K562 (cell line): ENCODE results near the gene MAPT. TPM values are rescaled to one million over a fixed set of nuclear protein-coding genes. Genes with fewer than 3 reads are reported as not detected.

Experiments
- ATAC-seq: fragments of 200-7000 bp; cut with Tn5 transposase; 3 replicates; pipeline ENCODE4 v1.9.1; 2020; ENCODE audit warnings: moderate library complexity
- BruUV-seq: library from RNA; stranded (reverse); fragments of 400-500 nt; replicated peaks from 2 replicates; lab custom pipeline; 2021; lab: Mats Ljungman, UMichigan
- CTCF ChIA-PET: fragments of 300-600 bp; formaldehyde crosslinking; extraction: SDS; loops from one replicate; lab custom pipeline; 2021; ENCODE audit warnings: low intra/inter-chr PET ratio; lab: Yijun Ruan, JAX
- POLR2A ChIA-PET: fragments of 300-600, 350-650 bp; sonication (Branson Sonifier 250); formaldehyde crosslinking; extraction: SDS; loops from one replicate; lab custom pipeline; 2021; ENCODE audit warnings: antibody characterized with exemption, inconsistent platforms; lab: Yijun Ruan, JAX
- DNase-seq, 4 experiments: peaks; one replicate each; pipeline versions ENCODE4 v3.0.0 to v3.0.0-alpha.2; 2011 to 2018; ENCODE audit warnings: low spot score in 3 of 4, mixed read lengths in 3 of 4; ENCODE audit errors: extremely low read depth in 1 of 4
- FAIRE-seq: peaks from 2 replicates; lab custom pipeline; 2011; peaks lifted over from hg19 to GRCh38; lab: Jason Lieb, UNC
- H2AFZ ChIP-seq: 2 replicates; pipeline ENCODE4 v1.6.0; 2011; ENCODE audit warnings: low read depth, low read length, control low read depth, inconsistent platforms
- H3K27ac ChIP-seq: fragments of 200-600 bp; 3 replicates; pipeline ENCODE4 v1.8.0; 2011; ENCODE audit warnings: low read depth, mild to moderate bottlenecking, control low read depth, inconsistent platforms, low read length, moderate library complexity, mixed read lengths; ENCODE audit errors: extremely low read depth
- H3K27me3 ChIP-seq, 2 experiments: fragments of 300-600 bp in 1 of 2; 2 replicates in 1 of 2; 3 replicates in 1 of 2; pipeline versions ENCODE4 v1.6.0 to v1.8.0; 2011; ENCODE audit warnings: inconsistent platforms in 2 of 2, low read length in 2 of 2, mild to moderate bottlenecking in 1 of 2, mixed read lengths in 1 of 2, moderate library complexity in 1 of 2; ENCODE audit not compliant: control insufficient read depth in 2 of 2, insufficient read depth in 2 of 2
- H3K36me3 ChIP-seq: fragments of 300-600 bp; 3 replicates; pipeline ENCODE4 v1.8.0; 2011; ENCODE audit warnings: mild to moderate bottlenecking, low read length, inconsistent platforms; ENCODE audit not compliant: control insufficient read depth, insufficient read depth
- H3K4me1 ChIP-seq, 2 experiments: fragments of 200-600 bp in 1 of 2; replicated peaks in 1 of 2; 2 replicates in 1 of 2; 3 replicates in 1 of 2; pipeline versions ENCODE4 v1.5.1 to v1.8.0; 2011; ENCODE audit warnings: inconsistent platforms in 2 of 2, low read length in 2 of 2, mild to moderate bottlenecking in 1 of 2, mixed read lengths in 1 of 2, moderate library complexity in 1 of 2; ENCODE audit not compliant: control insufficient read depth in 2 of 2, insufficient read depth in 2 of 2
- H3K4me2 ChIP-seq: 2 replicates; pipeline ENCODE4 v1.6.1; 2011; ENCODE audit warnings: low read length, control low read depth, inconsistent platforms, mixed read lengths; ENCODE audit not compliant: insufficient read depth
- H3K4me3 ChIP-seq: fragments of 200-600 bp; sonication (generic), shearing (Covaris generic); 2 replicates; pipeline ENCODE4 v1.5.1; 2016; ENCODE audit warnings: control low read depth, inconsistent platforms
- H3K79me2 ChIP-seq: fragments of 200-600 bp; 3 replicates; pipeline ENCODE4 v1.8.0; 2011; ENCODE audit warnings: low read length, inconsistent platforms; ENCODE audit not compliant: control insufficient read depth, insufficient read depth
- H3K9ac ChIP-seq, 2 experiments: 2 replicates each; pipeline versions ENCODE4 v1.6.0 to v1.6.1; 2011; ENCODE audit warnings: low read depth in 2 of 2, low read length in 2 of 2, control low read depth in 1 of 2, inconsistent platforms in 1 of 2, mild to moderate bottlenecking in 1 of 2, mixed read lengths in 1 of 2; ENCODE audit not compliant: insufficient read depth in 1 of 2
- H3K9me1 ChIP-seq: one replicate; pipeline ENCODE4 v1.6.0; 2011; ENCODE audit warnings: inconsistent platforms, mild to moderate bottlenecking, low read length, moderate library complexity; ENCODE audit not compliant: control insufficient read depth, insufficient read depth
- H3K9me3 ChIP-seq: replicated peaks from 2 replicates; pipeline ENCODE4 v1.5.1; 2011; ENCODE audit warnings: low read depth, low read length, inconsistent platforms; ENCODE audit not compliant: control insufficient read depth, insufficient read depth
- H4K20me1 ChIP-seq: replicated peaks from 2 replicates; pipeline ENCODE4 v1.6.1; 2011; ENCODE audit warnings: low read length, inconsistent platforms, mixed read lengths; ENCODE audit not compliant: control insufficient read depth, insufficient read depth
- ARNT ChIP-seq, 2 experiments: fragments of 450-650 bp; IDR thresholded peaks; 2 replicates each; pipeline ENCODE4 v1.6.1; 2016; ENCODE audit warnings: mild to moderate bottlenecking in 1 of 2
- ATF6 ChIP-seq: sonication (generic); formaldehyde crosslinking; IDR thresholded peaks from 2 replicates; pipeline ENCODE4 v1.4.0; 2020; ENCODE audit warnings: mild to moderate bottlenecking, missing genetic modification reagents
- DDX20 ChIP-seq: fragments of 450-650 bp; IDR thresholded peaks from 2 replicates; pipeline ENCODE4 v1.6.1; 2016; ENCODE audit warnings: missing genetic modification characterization, low read depth, mild to moderate bottlenecking, missing compliant biosample characterization, moderate library complexity
- KDM5B ChIP-seq: fragments of 200-600 bp; sonication (generic); IDR thresholded peaks from 2 replicates; pipeline ENCODE4 v1.6.1; 2012; ENCODE audit warnings: low read depth, mild to moderate bottlenecking, moderate library complexity, low read length, control low read depth, inconsistent platforms; ENCODE audit not compliant: insufficient replicate concordance
- PCBP1 ChIP-seq: fragments of 200-400 bp; formaldehyde crosslinking; IDR thresholded peaks from 2 replicates; pipeline ENCODE4 v1.6.1; 2018; ENCODE audit warnings: mild to moderate bottlenecking, low read depth, low read length; ENCODE audit not compliant: poor library complexity, severe bottlenecking
- POLR2H ChIP-seq: IDR thresholded peaks from 2 replicates; pipeline ENCODE4 v1.6.1; 2016; ENCODE audit warnings: missing genetic modification characterization, low read depth, mild to moderate bottlenecking, control low read depth, missing compliant biosample characterization, moderate library complexity
- SMAD3 ChIP-seq: fragments of 450-650 bp; formaldehyde crosslinking; conservative IDR thresholded peaks from 2 replicates; pipeline ENCODE4 v1.4.0; 2020; ENCODE audit warnings: mild to moderate bottlenecking
- SREBF1 ChIP-seq: fragments of 150-350 bp; IDR thresholded peaks from 2 replicates; pipeline ENCODE4 v1.6.1; 2014; ENCODE audit warnings: antibody characterized with exemption, low read depth, low read length, borderline replicate concordance
- USF1 ChIP-seq: sonication (generic); formaldehyde crosslinking; IDR thresholded peaks from 2 replicates; pipeline ENCODE4 v1.9.0; 2022; ENCODE audit warnings: mild to moderate bottlenecking, missing genetic modification reagents
- ZNF780A ChIP-seq: fragments of 250-450 bp; sonication (Bioruptor Pico); IDR thresholded peaks from 2 replicates; pipeline ENCODE4 v1.5.0; 2021; ENCODE audit warnings: mild to moderate bottlenecking
- WGBS: fragments of 100-300 bp; shearing (Covaris generic); methylation state at CpG from one replicate; pipeline ENCODE4 v1.1.6; 2016; ENCODE audit warnings: low coverage, mixed read lengths; ENCODE audit not compliant: insufficient coverage; ENCODE audit errors: missing lambda C conversion rate; 5-methylcytosine and 5-hydroxymethylcytosine counted together
- in situ Hi-C: fragments of 300-500 bp; cut with MboI; formaldehyde crosslinking; loops from 4 replicates; pipeline ENCODE4 v1.15.0; 2018; ENCODE audit warnings: inconsistent platforms, mixed read lengths
- intact Hi-C: fragments of 100-400 bp; cut with micrococcal nuclease; formaldehyde crosslinking; loops from 2 replicates; pipeline ENCODE4 v1.14.2; 2022
- polyA plus RNA-seq, 8 experiments: library from polyadenylated mRNA; depleted of rRNA in 4 of 8; stranded (reverse) in 5 of 8; unstranded in 3 of 8; fragments of >200 nt; fragmentation: Nextera tagmentation in 2 of 8; fragmentation: Illumina TruSeq in 1 of 8; extraction: Ambion mirVana in 2 of 8; extraction: Trizol in 1 of 8; gene quantifications; 2 replicates each; pipeline versions ENCODE4 v1.2.1 to v1.2.3, GENCODE V29; 2011 to 2014; ENCODE audit warnings: inconsistent platforms in 1 of 8, missing spikeins in 1 of 8
- total RNA-seq, 7 experiments: library from RNA; depleted of rRNA in 6 of 7; stranded (reverse); fragments of >200 nt in 6 of 7; fragmentation: Illumina TruSeq in 2 of 7; extraction: Trizol in 2 of 7; gene quantifications; 2 replicates each; pipeline versions ENCODE4 v1.2.1 to v1.2.3, GENCODE V29; 2011 to 2021; ENCODE audit warnings: low replicate concordance in 1 of 7
- TF ChIP-seq, protein P1 (sequence below): fragments of 250-450 bp; sonication (Bioruptor Pico); IDR thresholded peaks from 2 replicates; pipeline ENCODE4 v1.4.0; 2020; ENCODE audit warnings: mild to moderate bottlenecking, moderate library complexity
- TF ChIP-seq, protein P2 (sequence below), 2 experiments: IDR thresholded peaks in 1 of 2; conservative IDR thresholded peaks in 1 of 2; 2 replicates each; pipeline ENCODE4 v1.6.1; 2016; ENCODE audit warnings: low read depth in 2 of 2, mild to moderate bottlenecking in 1 of 2, missing compliant biosample characterization in 1 of 2, missing genetic modification characterization in 1 of 2, moderate library complexity in 1 of 2

MAPT gene
- total and polyA plus RNA-seq, 9 of the 15 experiments (the other 6 are each of a cell fraction or from before 2014, with no cell fraction given): 0.04 to 1.1 (median 0.36) TPM

DNA sequence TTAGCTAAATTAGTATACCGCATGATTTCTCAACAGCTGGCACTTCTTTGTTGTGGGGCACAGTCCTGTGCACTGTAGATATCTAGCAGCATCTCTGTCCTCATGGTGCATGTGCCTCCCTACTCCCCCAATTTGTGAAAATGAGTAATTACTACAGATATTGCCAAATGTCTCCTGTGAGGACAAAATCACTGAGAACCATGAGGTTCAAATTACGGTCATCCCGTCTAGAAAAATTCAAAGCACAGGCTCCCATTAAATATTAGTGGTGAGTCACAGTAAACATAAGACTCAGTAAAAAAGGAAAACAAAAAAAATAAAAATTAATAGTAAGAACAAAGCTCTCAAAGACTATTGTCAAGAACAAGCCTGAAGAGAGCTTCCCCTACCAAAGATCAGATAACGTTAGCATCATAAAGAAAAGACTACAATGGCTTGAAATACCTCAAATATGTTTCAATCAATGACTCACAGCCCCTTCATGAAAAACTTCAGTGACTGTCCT lies 162.5 kb downstream of the MAPT start:
- ATAC-seq (no peak), FAIRE-seq (no peak), DNase-seq (no peak)
- Histone ChIP-seq H3K27me3 (no peaks in the 10 kb centered on the region), H4K20me1 (no peaks in the 10 kb centered on the region), H2AFZ (no peak overlapping the region), H3K36me3 (peaks cover 51% of the 10 kb centered on the region), H3K4me3 (no peak overlapping the region), H3K4me1 (peaks cover 0 to 5% of the 10 kb centered on the region in 2 experiments; a peak in 2 of 5 replicates), H3K4me2 (no peak overlapping the region), H3K9me1 (no peaks in the 10 kb centered on the region), H3K27ac (no peak overlapping the region), H3K9ac (no peak overlapping the region), H3K79me2 (peaks cover 25% of the 10 kb centered on the region), H3K9me3 (no peaks in the 10 kb centered on the region)
- intact Hi-C loops: no loop called here
- TF ChIP-seq KDM5B (no peak), SMAD3 (no peak), DDX20 (tag) (no peak), SREBF1 (no peak), ATF6 (CRISPR knock-in tag) (no peak), POLR2H (tag) (no peak), PCBP1 (no peak), ZNF780A (CRISPR knock-in tag) (no peak), USF1 (CRISPR knock-in tag) (no peak), ARNT (IDR thresholded peaks at IDR 0.05) (no peak)
- TF ChIP-seq, protein P1, sequence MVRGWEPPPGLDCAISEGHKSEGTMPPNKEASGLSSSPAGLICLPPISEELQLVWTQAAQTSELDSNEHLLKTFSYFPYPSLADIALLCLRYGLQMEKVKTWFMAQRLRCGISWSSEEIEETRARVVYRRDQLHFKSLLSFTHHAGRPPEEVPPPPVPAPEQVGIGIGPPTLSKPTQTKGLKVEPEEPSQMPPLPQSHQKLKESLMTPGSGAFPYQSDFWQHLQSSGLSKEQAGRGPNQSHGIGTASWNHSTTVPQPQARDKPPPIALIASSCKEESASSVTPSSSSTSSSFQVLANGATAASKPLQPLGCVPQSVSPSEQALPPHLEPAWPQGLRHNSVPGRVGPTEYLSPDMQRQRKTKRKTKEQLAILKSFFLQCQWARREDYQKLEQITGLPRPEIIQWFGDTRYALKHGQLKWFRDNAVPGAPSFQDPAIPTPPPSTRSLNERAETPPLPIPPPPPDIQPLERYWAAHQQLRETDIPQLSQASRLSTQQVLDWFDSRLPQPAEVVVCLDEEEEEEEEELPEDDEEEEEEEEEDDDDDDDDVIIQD (CRISPR knock-in tag): no peak
- TF ChIP-seq, protein P2, sequence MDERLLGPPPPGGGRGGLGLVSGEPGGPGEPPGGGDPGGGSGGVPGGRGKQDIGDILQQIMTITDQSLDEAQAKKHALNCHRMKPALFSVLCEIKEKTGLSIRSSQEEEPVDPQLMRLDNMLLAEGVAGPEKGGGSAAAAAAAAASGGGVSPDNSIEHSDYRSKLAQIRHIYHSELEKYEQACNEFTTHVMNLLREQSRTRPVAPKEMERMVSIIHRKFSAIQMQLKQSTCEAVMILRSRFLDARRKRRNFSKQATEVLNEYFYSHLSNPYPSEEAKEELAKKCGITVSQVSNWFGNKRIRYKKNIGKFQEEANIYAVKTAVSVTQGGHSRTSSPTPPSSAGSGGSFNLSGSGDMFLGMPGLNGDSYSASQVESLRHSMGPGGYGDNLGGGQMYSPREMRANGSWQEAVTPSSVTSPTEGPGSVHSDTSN (CRISPR knock-in tag; IDR thresholded peaks at IDR 0.05; ENCODE audit: low read depth): no peak
- TF ChIP-seq, protein P2 (tag; conservative IDR thresholded peaks at IDR 0.05; ENCODE audit: low read depth): no peak
- in situ Hi-C loops: no loop called here
- ChIA-PET POLR2A (interaction anchor here (1.0 to 3.1 kb wide), 3 partner anchors 12 to 22 kb away, joined by 3 to 15 read pairs (median 5); no protein-coding TSS in a partner anchor), CTCF (no interaction called here)
- no TSS peak for BruUV-seq
- 87% methylated on average over 4 of the region's 4 CpGs for WGBS
